HFF-Myc (cell line): ENCODE results near the gene HEY2.
"Not testable (repeated sequence)": the region's sequence is repeated elsewhere in the genome, so short reads cannot be mapped to it uniquely, and the experiment has no call there.

Source experiments
- DNase-seq: peaks from one replicate; pipeline ENCODE4 v3.0.0-alpha.2; 2011; ENCODE audit warnings: low read depth; ENCODE audit errors: extremely low read depth
- H3K4me3 ChIP-seq: replicated peaks from 2 replicates; pipeline ENCODE4 v1.5.1; 2011; ENCODE audit warnings: low read depth, mild to moderate bottlenecking, control low read depth, low read length
- TF ChIP-seq, protein P1 (sequence below): IDR thresholded peaks from 2 replicates; pipeline ENCODE4 v1.5.1; 2012; ENCODE audit warnings: mild to moderate bottlenecking, low read depth, low read length, control low read depth; ENCODE audit errors: missing control alignments

HEY2 gene

DNA sequence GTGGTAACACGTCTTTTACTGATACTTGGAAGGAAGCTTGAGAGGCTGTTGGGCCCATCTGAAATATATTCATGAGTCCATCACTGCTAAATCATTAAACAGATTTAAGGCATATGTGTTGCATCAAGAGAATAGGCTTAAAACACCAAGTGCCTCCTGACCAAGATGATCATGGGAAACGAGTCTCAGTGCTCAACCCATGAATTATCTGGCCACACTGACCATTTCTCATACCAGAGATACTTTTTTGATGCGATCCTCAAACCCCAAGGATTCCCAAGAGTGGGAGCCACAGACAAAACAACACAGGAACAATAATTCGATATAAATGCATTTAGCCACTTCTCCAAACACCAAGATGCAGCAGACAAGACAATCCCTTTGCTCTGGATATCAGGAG lies 17.2 kb downstream of the HEY2 start:
- H3K4me3 ChIP-seq, result no peak overlapping the region
- TF ChIP-seq, protein P1, sequence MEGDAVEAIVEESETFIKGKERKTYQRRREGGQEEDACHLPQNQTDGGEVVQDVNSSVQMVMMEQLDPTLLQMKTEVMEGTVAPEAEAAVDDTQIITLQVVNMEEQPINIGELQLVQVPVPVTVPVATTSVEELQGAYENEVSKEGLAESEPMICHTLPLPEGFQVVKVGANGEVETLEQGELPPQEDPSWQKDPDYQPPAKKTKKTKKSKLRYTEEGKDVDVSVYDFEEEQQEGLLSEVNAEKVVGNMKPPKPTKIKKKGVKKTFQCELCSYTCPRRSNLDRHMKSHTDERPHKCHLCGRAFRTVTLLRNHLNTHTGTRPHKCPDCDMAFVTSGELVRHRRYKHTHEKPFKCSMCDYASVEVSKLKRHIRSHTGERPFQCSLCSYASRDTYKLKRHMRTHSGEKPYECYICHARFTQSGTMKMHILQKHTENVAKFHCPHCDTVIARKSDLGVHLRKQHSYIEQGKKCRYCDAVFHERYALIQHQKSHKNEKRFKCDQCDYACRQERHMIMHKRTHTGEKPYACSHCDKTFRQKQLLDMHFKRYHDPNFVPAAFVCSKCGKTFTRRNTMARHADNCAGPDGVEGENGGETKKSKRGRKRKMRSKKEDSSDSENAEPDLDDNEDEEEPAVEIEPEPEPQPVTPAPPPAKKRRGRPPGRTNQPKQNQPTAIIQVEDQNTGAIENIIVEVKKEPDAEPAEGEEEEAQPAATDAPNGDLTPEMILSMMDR, result no peak
- no peak for DNase-seq

DNA sequence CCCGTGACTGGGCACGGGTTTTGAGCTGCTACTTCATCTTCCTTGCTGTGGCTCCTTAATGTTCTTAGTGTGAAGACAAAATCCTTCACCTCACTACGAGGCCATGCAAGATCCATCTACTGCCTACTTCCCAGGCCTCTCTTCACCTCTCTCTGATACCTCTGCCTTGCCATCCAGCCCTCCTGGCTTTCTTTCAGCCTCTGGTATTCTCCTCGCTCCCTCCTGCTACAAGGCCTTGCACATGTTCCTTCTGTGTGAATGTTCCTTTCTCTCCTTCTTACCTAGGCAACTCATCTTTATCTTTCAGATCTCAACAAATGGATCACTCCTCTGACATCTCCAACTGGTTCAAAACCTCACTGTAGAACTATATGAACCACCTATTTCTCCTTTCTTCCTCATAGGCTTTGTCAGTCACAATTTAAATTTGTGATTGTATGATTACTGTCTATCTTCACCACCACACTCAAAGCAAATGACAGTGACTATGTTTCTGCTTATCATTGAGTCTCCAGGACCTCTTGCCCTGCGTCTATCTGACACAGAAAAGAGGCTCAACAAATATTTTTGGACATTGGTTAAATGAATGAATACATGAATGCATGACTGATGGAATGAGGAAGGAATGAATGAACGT lies 19.8 kb downstream of the HEY2 start:
- no peak overlapping the region for H3K4me3 ChIP-seq
- TF ChIP-seq, protein P1, result no peak
- DNase-seq, result no peak

DNA sequence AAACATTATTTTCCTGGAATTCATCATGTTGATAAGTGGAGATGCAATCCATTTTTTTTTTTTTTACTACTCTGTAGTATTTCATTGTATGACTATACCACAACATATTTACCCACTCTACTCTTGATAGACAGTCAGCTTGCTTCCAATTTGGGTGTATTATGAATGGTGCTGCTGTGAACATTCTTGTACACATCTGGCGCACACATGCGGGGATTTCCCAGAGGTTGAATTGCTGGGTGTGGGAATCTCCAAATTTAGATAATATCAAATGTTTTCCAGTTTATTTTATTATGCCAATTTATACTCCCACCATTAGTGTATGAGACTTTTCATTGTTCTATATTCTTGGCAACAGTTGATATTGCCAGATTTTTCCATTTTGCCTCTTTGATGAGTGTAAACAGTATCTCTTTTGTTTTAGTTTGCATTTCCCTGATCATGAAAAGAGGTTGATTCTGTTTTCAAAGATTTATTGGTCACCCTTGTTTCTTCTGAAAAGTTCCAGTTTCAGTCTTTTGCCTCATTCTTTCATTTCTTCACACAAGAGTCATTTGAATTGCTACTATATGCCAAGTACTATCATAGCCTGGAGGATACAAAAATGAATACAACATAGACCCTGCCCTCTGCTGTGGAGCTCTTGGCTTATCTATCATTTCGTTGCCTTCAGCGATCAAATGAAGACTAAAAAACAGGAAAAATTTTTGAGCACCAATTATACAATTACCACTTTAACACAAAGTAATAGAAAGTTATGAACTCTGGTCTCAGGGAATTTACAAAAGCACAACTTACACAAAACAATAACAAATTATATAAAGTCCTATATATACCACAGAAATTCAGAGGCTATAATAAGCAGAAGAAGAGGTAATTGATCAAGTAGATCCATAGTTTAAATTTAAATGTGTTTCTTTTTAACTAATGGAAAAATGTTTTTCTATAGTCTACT lies 24.2 kb downstream of the HEY2 start:
- peak; percentile 76 for DNase-seq
- TF ChIP-seq, protein P1, result no peak
- H3K4me3 ChIP-seq, result no peak overlapping the region

DNA sequence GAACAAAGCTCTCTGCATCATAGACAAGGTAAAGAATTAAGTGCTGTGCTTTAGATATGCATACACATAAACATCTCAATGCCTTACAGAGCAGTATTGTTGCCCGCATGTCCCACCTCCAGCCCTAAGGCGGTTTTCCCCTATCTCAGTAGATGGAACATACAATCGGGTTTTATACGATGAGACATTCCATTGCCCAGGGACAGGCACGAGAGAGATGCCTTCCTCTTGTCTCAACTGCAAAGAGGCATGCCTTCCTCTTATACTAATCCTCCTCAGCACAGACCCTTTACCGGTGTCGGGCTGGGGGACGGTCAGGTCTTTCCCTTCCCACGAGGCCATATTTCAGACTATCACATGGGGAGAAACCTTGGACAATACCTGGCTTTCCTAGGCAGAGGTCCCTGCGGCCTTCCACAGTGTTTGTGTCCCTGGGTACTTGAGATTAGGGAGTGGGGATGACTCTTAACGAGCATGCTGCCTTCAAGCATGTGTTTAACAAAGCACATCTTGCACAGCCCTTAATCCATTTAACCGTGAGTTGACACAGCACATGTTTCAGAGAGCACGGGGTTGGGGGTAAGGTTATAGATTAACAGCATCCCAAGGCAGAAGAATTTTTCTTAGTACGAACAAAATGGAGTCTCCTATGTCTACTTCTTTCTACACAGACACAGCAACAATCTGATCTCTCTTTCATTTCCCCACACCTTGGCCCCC lies 26.8 kb downstream of the HEY2 start:
- not testable (repeated sequence) for DNase-seq, H3K4me3 ChIP-seq

DNA sequence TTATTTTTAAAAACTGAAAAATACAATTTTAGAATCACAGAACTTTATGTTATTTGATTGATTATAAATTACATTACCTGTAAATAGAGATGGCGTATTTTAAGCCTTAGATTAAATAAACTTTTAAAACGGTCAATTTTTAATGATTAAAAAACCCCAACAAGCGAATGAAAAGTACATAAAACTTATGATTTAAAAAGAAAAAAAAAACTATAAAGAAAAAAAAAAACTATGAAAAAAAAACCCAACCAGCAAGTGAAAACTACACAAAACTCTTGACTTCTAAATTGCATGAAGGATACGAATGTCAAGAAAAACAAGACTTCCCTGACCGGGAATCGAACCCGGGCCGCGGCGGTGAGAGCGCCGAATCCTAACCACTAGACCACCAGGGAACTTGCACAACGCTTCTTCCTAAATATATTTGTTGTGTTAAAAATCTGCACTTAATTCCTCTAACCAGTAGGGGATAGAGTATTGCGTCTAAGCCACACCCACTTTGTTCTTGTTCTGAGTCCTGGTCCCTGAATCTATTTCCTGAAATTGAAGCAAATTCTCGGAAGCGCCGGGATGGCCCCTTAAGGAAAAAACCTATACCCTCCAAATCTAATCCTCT lies 30.6 kb downstream of the HEY2 start:
- peak overlapping the region; percentile 61 for H3K4me3 ChIP-seq
- TF ChIP-seq, protein P1, result no peak
- DNase-seq, result peak; percentile 93

DNA sequence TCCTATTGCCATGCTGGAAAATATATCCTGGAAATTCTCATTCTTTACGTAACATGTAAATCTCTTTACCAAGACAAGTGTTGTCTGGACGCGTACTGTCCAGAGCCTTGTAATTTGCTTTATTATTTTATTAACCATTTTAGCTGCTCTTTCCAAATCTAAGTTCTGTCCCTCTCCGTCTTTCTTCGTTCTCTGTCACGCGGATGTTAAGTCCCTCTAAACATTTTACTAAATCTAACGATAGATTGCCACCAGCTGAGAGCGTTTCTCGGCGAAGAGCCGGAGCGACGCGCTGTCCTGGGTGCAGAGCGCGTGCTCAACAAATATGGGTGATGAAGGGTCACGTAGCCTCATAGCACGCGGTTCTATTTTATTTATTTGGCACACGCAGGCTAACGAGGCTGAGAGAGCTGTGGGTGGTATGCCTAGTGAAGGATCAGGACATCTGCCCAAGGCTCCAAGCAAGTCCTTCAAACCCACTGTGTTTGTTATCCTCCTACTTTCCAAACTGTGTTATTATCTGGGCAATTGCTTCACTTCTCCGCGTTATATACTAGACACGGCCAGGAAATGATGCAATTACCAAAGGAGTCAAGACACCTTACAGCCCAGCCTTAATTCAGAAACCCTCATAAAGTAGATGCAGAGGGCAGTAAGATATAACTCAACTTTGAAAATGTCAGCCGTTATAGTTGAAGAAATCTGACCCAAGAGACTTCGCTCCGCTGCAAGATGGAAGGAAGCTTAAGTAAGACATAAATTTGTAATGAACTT lies 31.3 kb downstream of the HEY2 start:
- peak overlapping the region; percentile 61 for H3K4me3 ChIP-seq
- no peak for DNase-seq
- TF ChIP-seq, protein P1, result no peak
